ENCODE results near the gene FFAR1.
"Not testable (repeated sequence)": the region's sequence is repeated elsewhere in the genome, so short reads cannot be mapped to it uniquely, and the experiment has no call there.

The FFAR1 gene

GRCh38 chr19:35342430-35342829, 5.3 kb upstream of the FFAR1 start:
- DNase-seq (ENCODE audit: low read depth), result no peak

- DNase-seq (ENCODE audit: low read depth), result no peak
These were observed 3.1 kb upstream of the FFAR1 start for GRCh38 chr19:35344511-35345031.

GRCh38 chr19:35345671-35346111, 2.0 kb upstream of the FFAR1 start:
- no peak for DNase-seq (ENCODE audit: low read depth)

- no peak for DNase-seq (ENCODE audit: low read depth)
These were observed 1.3 kb upstream of the FFAR1 start for GRCh38 chr19:35346193-35347052.

GRCh38 chr19:35347930-35348298, 212 bp downstream of the FFAR1 start:
- no peak for DNase-seq (ENCODE audit: low read depth)

- DNase-seq (ENCODE audit: low read depth), result no peak
These were observed 1.4 kb downstream of the FFAR1 start for GRCh38 chr19:35348911-35349611.

GRCh38 chr19:35349614-35350521, 2.2 kb downstream of the FFAR1 start:
- no peak for DNase-seq (ENCODE audit: low read depth)

GRCh38 chr19:35350591-35350990, 2.9 kb downstream of the FFAR1 start:
- no peak for DNase-seq (ENCODE audit: low read depth)

GRCh38 chr19:35351411-35352176, 3.9 kb downstream of the FFAR1 start:
- no peak for DNase-seq (ENCODE audit: low read depth)

- no peak for DNase-seq (ENCODE audit: low read depth)
These were observed 4.4 kb downstream of the FFAR1 start for GRCh38 chr19:35352177-35352447.

GRCh38 chr19:35352448-35353304, 5.0 kb downstream of the FFAR1 start:
- peak; percentile 30 for DNase-seq (ENCODE audit: low read depth)

GRCh38 chr19:35353635-35354034, 5.9 kb downstream of the FFAR1 start:
- DNase-seq (ENCODE audit: low read depth), result no peak

GRCh38 chr19:35354898-35355297, 7.2 kb downstream of the FFAR1 start:
- no peak for DNase-seq (ENCODE audit: low read depth)

- DNase-seq (ENCODE audit: low read depth), result no peak
These were observed 8.2 kb downstream of the FFAR1 start for GRCh38 chr19:35355791-35356460.

- DNase-seq (ENCODE audit: low read depth), result no peak
These were observed 10.3 kb downstream of the FFAR1 start, which contains the start of gene FFAR3 for GRCh38 chr19:35357867-35358573. Gene FFAR3, plus strand, starts transcription at chr19:35358460. Its CDS starts 431 bp downstream, at chr19:35358891.

GRCh38 chr19:35358834-35359233, 11.1 kb downstream of the FFAR1 start:
- not testable (repeated sequence) for DNase-seq (ENCODE audit: low read depth)

- DNase-seq (ENCODE audit: low read depth), result not testable (repeated sequence)
These were observed 11.7 kb downstream of the FFAR1 start for GRCh38 chr19:35359395-35359794.

GRCh38 chr19:35360081-35360480, 12.4 kb downstream of the FFAR1 start:
- not testable (repeated sequence) for DNase-seq (ENCODE audit: low read depth)

- DNase-seq (ENCODE audit: low read depth), result no peak
These were observed 13.2 kb downstream of the FFAR1 start for GRCh38 chr19:35360880-35361420.
